Measurements from ENCODE around the gene RAB11FIP2. TPM values are rescaled to one million over a fixed set of nuclear protein-coding genes. Genes with fewer than 3 reads are reported as not detected.
"Not testable (repeated sequence)": the region's sequence is repeated elsewhere in the genome, so short reads cannot be mapped to it uniquely, and the experiment has no call there.

Gene RAB11FIP2
- total RNA-seq, 2 experiments from 2014 or later = 20.9 to 27.0 TPM

- no peaks in the 10 kb centered on the region for H4K20me1 ChIP-seq (ENCODE audit: insufficient read depth, low read length)
- no TSS peak for BruUV-seq (replicated peaks)
- no peak overlapping the region for H3K27ac ChIP-seq (ENCODE audit: low read depth, low read length, poor library complexity, severe bottlenecking)
- no peaks in the 10 kb centered on the region for H3K4me1 ChIP-seq (ENCODE audit: insufficient read depth, low read length, poor library complexity, severe bottlenecking)
- H3K79me2 ChIP-seq (ENCODE audit: insufficient read depth, low read depth, low read length) = no peaks in the 10 kb centered on the region
- H2AFZ ChIP-seq (ENCODE audit: low read length) = no peak overlapping the region
- POLR2A ChIA-PET = interaction anchor here (0.7 kb wide), 1 partner anchor 95 kb away, joined by 3 read pairs; no protein-coding TSS in a partner anchor
- intact Hi-C loops (cut with micrococcal nuclease; ENCODE audit: unreplicated experiment) = no loop called here
- CTCF ChIA-PET (ENCODE audit: unreplicated experiment) = no interaction called here
- H3K4me3 ChIP-seq (ENCODE audit: low read depth, low read length, poor library complexity, severe bottlenecking) = no peak overlapping the region
- no peak overlapping the region for H3K4me2 ChIP-seq (ENCODE audit: low read length)
- no peaks in the 10 kb centered on the region for H3K9me2 ChIP-seq (ENCODE audit: insufficient read depth, low read length)
- H3K36me3 ChIP-seq (ENCODE audit: insufficient read depth, low read length) = no peaks in the 10 kb centered on the region
- no peak for TF ChIP-seq CTCF (conservative IDR thresholded peaks at IDR 0.05; ENCODE audit: low read length)
- no peak for TF ChIP-seq EZH2phosphoT487 (IDR thresholded peaks at IDR 0.05; ENCODE audit: borderline replicate concordance, low read depth, low read length)
- no peak for DNase-seq (ENCODE audit: low spot score)
- H3K9me3 ChIP-seq (ENCODE audit: low read length) = no peaks in the 10 kb centered on the region; the same call in 1 of the 2 replicates
Observed at GRCh38 chr10:118072840-118073239, 26.1 kb upstream of the RAB11FIP2 start.

- H3K79me2 ChIP-seq (ENCODE audit: insufficient read depth, low read depth, low read length); H3K9me2 ChIP-seq (ENCODE audit: insufficient read depth, low read length); H3K4me3 ChIP-seq (ENCODE audit: low read depth, low read length, poor library complexity, severe bottlenecking); POLR2A ChIA-PET; CTCF ChIA-PET (ENCODE audit: unreplicated experiment); H3K4me1 ChIP-seq (ENCODE audit: insufficient read depth, low read length, poor library complexity, severe bottlenecking); H2AFZ ChIP-seq (ENCODE audit: low read length); H3K9me3 ChIP-seq (ENCODE audit: low read length); intact Hi-C loops (cut with micrococcal nuclease; ENCODE audit: unreplicated experiment); DNase-seq (ENCODE audit: low spot score); H3K4me2 ChIP-seq (ENCODE audit: low read length); H4K20me1 ChIP-seq (ENCODE audit: insufficient read depth, low read length); H3K36me3 ChIP-seq (ENCODE audit: insufficient read depth, low read length); H3K27ac ChIP-seq (ENCODE audit: low read depth, low read length, poor library complexity, severe bottlenecking); BruUV-seq (replicated peaks): not testable (repeated sequence)
Observed at GRCh38 chr10:118067389-118067788, 20.6 kb upstream of the RAB11FIP2 start.

DNA sequence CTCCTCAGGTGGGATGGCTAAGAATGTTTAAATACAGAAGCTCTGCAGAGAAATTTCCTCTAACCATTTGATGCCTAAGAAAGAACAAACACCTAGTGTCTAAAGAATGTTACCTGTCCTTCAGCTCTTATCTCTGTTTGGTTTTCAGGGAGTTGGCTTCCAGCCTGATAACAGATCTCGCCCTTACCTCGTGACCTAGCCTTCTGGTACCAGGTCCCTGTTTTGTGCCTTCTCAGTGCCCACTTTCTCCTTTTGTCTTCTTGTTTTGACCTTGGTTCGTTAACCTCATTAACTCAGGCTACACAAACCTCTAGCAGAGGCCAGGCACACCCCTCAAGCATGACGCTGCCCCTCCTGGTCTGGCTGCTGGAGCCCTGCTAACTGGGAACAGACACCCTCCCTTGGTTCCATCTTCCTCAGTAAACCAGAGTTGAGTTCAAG is 16.1 kb upstream of the RAB11FIP2 start:
- no TSS peak for BruUV-seq (replicated peaks)
- H3K4me1 ChIP-seq (ENCODE audit: insufficient read depth, low read length, poor library complexity, severe bottlenecking) = no peaks in the 10 kb centered on the region
- intact Hi-C loops (cut with micrococcal nuclease; ENCODE audit: unreplicated experiment) = no loop called here
- DNase-seq (ENCODE audit: low spot score) = no peak
- POLR2A ChIA-PET = interaction anchor here (0.7 kb wide), 1 partner anchor 1506 kb away, joined by 3 read pairs; no protein-coding TSS in a partner anchor
- H3K36me3 ChIP-seq (ENCODE audit: insufficient read depth, low read length) = no peaks in the 10 kb centered on the region
- H3K9me2 ChIP-seq (ENCODE audit: insufficient read depth, low read length) = no peaks in the 10 kb centered on the region
- no peaks in the 10 kb centered on the region for H3K79me2 ChIP-seq (ENCODE audit: insufficient read depth, low read depth, low read length)
- no peak overlapping the region for H3K4me2 ChIP-seq (ENCODE audit: low read length)
- CTCF ChIA-PET (ENCODE audit: unreplicated experiment) = no interaction called here
- no peaks in the 10 kb centered on the region for H4K20me1 ChIP-seq (ENCODE audit: insufficient read depth, low read length)
- no peak for TF ChIP-seq CTCF (conservative IDR thresholded peaks at IDR 0.05; ENCODE audit: low read length)
- no peak overlapping the region for H2AFZ ChIP-seq (ENCODE audit: low read length)
- H3K9me3 ChIP-seq (ENCODE audit: low read length) = no peaks in the 10 kb centered on the region
- H3K27ac ChIP-seq (ENCODE audit: low read depth, low read length, poor library complexity, severe bottlenecking) = no peak overlapping the region
- no peak overlapping the region for H3K4me3 ChIP-seq (ENCODE audit: low read depth, low read length, poor library complexity, severe bottlenecking)
